ENCODE results near the gene AGO4.

GRCh38 chr1:35773711-35774110 is 34.1 kb upstream of the AGO4 start:
- TF ChIP-seq EZH2 (optimal IDR thresholded peaks at IDR 0.05; ENCODE audit: low read depth, low read length) (no peak), CTCF (IDR thresholded peaks at IDR 0.05; ENCODE audit: low read length) (no peak), EZH2phosphoT487 (IDR thresholded peaks at IDR 0.05; ENCODE audit: low read length) (no peak)
